CD4-positive, alpha-beta T cell treated with Interleukin-21 for 1 hour (primary cell): Measurements from ENCODE around the gene TLE1.
"Not testable (repeated sequence)": the region's sequence is repeated elsewhere in the genome, so short reads cannot be mapped to it uniquely, and the experiment has no call there.

Source experiments
- DNase-seq: peaks from one replicate; pipeline ENCODE4 v3.0.0-alpha.2; 2020

The TLE1 gene

DNA sequence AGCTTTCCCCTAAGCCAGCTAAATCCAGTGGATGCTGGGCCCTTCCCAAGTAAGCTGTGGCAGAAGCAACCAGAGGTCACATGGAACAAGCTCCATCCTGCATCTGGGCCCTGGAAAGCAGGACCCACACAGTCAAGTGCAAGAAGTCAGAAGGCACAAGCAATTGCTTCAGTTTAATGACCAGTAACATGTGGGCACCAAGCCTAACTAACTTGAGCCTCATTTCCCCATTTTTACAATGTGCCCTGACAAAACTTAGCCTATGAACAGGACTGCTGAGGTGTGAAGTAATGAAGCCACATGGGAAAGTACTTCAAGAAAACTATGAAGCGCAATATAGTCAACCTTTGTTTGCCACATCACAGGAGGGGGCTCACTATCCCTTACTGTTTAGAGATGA, 90.5 kb downstream of the TLE1 start:
- no peak for DNase-seq

DNA sequence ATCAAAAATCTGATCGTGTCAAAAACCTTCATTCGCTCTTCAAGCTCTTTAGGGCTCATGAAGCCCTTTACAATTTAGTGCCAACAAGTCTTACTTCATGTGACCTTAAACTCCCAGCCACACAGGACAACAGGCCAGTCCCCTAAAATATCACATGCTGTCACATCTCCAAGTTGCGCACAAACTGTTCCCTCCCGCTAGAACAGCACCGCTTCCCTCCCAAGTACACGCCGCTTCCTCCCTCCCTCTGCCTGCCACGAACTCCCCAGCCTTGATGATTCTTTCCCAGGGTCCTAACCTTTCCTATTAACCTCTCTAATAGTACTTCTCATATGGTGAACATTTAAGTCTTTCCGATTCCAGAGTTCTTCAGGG, 91.2 kb downstream of the TLE1 start:
- DNase-seq: no peak

DNA sequence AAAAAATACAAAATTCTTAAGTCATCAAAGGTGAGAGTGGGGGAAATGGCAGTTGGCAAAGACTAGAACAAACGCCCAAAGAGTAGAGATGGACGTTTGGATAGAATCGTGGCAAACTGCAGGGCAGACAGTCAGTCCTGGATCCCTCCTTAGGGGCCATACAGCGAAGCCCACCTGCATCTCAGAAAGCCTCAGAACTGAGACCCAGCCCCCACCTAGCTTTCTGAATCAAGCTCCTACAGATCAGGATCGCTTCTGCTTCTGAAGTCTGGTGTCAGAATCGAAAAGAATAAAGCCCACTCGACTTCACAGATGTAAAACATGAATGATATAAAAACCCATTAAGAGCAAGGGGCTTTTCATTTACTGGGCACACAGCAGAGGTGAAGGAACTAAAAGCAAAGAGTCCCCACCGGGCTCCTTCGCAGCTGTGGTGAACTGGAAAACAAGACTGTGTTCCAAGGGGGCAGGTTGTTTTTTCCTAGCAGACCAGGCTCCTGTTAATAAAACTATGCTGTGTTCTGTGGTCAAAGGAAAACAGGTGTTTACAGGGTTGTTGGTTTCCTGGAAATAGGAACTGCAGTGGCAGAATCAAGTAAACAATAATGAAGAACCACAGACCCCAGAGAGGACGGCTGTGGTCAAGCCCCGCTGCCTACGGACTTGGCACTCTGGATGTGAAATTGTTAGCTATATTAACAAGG, 91.8 kb downstream of the TLE1 start:
- DNase-seq: no peak

DNA sequence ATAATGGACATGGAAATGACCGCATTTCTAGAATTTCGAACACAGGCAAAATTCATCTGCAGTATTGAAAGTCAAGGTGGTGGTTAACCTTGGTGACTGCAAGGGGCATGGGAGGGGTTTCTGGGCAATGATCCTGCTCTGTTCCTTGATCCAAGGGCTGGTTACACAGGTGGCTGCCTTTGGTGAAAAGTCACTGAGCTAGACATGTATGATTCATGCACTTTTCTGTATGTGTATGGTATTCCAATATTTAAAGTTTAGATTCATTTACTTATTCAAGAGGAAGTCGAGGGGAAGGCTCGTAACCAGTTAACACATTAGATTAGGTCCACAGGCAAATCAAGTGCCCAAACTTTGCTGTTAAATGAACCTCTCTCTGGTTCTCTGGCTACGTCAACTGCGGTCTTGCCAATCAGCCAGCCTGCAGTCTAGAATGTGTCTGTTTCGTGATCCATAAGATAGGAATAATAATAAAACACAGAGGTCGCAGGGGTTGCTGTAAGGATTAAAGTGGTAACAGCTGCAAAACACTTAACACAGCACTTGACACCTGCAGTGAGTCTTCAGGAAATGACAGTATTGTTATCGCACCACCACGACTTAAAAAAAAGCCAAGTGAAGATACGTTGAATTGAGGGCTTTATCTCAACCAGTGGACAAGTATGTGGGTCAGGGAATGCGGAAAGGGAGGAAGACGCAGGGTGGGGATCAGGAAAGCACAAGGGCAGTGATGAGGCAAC, 92.5 kb downstream of the TLE1 start:
- no peak for DNase-seq

DNA sequence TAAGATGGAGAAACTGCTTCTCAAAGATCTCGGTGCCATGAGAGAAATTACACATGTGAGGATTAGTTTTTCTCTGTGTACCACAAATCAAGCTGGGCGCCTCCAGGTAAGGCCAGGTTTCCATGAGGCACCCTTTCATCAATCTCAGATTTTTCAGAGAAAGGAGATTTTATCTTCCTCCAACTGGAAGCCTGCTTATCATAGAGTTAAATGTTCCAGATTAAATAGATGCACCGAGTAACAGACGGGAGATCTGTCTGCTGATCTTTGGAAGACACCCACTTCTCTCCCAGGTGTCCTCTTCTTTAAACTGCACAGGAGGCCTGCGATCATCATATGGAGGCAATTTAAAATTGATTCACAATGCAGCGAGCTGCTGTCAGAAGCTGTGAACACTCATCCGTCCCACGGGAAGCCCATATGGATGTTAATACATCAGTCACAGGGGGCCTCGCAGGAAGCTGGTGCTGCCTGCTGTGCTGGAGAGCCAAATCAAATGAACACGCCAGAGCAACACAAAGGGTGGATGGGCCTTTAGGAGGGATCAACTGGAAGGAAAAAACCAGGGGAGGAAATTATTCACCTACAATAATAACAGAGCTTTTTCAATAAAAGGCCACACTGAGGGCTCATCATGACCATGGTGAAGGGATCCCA, 93.3 kb downstream of the TLE1 start:
- DNase-seq: no peak

DNA sequence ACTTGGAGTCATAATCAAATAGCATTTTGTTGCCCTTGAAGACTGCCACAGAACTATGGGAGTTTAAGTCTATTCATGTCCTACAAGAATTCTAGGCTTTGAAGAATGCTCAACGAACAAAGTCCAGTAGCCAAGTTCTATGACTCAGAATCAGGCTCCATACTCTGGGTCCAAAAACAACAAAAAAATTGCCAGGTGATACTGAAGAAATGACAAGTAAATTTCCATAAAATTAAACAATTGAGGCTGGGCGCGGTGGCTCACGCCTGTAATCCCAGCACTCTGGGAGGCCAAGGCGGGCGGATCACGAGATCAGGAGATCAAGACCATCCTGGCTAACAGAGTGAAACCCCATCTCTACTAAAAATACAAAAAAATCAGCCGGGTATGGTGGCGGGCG, 94.1 kb downstream of the TLE1 start:
- not testable (repeated sequence) for DNase-seq

DNA sequence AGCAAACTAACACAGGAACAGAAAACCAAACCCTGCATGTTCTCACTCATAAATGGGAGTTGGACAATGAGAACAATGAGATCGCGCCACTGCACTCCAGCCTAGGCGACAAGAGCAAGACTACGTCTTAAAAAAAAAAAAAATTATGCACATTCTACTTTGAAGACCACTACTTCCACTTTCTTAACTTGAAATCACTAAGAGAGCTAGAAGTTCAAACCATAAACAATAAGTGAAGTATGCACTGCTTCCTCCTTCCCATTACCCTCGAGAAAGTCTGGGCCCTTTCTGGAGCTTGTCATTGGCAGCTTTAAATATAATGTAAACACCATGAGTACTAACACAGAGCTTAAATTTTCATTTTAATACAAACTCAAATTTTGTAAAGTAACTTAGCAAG, 94.9 kb downstream of the TLE1 start:
- DNase-seq: no peak

DNA sequence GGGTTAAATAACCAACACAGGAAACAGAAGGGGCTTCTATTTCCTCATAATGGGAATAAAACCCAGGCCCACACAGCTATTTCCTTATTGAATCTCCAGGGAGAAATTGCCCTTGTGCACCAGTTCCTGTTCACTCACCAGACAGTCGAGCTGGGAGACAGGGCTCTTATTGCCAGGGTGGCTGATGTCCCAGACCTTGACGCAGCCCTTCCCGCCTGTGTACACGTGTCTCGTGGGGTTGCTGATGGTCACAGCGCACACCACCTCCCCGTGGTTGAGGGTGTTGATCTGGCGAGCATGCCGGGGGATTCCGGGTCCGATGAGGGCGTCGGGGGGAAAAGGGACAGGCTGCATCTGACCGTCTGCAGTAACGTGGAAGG, 96.5 kb downstream of the TLE1 start:
- DNase-seq: no peak

DNA sequence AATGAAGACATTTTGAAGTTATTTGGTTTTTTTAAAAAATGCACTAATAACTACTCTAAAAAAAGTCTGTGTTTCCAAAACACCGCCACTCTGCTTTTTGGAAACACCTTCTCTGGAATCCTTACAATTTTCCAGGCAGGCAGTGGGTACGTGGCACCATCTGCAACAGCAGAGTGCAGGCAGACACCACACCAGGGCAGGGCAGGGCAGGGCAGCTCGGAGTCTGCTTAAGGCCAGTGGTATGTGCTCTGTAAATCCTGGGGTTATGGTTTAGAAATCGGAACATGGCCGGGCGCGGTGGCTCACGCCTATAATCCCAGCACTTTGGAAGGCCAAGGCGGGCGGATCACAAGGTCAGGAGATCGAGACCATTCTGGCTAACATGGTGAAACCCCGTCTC, 97.6 kb downstream of the TLE1 start:
- DNase-seq: no peak

DNA sequence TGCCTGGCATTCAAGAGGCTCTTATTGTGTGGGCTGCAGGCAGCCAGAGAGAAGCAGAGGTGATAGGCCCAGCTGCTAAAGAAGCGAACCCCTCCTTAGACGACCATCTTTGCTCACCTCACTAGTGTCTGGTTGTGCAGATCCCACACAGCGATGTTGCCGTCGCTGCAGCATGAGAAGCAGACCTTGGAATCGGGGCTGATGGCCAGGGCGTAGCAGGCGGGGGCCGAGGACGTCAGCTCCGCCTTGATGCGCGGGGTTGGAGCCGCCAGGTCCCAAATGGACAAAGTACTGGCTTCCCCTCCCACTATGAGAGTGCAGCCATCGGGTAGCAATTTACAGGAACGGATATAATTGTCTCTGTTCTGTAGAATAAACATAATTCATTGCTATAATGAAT, 98.7 kb downstream of the TLE1 start:
- no peak for DNase-seq

DNA sequence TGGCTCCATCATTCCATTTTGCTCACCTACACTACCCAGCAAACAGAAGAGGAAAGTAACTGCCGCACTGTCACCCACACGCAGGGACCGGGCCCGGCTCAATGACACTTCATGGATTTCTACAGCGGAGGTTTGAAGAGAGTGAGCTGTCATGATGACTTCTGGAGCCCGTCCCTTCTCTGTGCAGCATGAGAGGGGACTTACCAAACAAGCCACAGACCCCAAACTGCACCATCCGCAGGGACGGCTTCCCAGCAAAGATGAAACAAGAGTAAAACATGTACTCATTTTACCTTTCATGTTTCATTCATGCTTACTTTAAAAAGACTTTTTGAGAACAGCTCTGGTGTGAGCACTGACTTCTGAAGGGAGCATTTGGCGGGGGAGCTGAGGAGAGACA, 99.5 kb downstream of the TLE1 start:
- no peak for DNase-seq

DNA sequence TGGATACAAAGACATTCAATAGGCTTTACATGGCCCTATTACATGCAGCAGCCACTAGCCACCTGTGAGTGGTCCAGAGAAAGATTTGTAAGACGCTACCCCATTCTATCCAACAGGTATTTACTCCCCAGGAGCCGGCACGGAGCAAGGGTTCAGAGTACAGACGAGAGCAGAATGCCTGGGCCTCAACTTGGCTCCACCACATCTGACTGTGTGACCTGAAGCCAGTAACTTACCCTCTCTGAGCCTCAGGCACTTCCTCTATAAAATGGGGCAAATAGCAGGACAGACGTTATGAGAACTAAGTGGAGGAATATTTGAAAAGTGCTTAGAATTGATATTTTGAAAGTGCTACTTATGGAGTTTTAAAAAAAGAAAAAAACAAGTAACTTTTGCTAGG, 100.0 kb downstream of the TLE1 start:
- no peak for DNase-seq

DNA sequence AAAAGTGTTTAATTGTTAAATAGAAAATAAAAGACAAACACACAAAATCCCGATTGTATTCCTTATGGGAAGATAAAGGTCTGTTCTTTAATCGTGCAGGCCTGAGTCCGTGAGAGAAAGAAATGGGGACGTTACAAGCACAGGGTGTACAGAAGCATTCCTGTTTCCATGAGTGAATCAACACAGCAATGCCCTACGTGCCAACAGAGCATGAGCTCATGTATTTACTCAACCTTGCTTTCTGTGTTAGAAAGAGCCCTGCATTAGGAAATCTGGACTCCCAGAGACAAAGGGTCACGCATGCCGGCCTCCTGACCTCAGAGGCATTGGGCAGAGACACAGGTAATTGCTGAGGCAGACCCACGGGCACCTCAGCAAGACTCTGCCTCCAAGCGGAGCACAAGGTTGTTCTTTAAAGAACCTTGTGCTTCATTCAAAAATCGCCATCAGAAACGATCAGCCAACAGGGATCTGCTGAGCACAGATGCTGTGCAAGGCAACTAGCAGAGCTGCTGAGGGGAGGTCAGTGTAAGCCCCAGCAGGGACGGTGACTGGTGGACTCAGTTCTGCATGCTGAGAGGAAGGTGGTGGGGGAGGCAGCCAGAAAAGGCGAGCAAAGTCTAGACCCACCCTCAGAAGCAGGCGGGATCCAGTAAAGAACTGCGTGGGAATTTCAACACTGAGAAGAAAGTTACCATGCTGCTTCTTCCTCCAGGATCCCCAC, 101.0 kb downstream of the TLE1 start:
- DNase-seq: no peak

DNA sequence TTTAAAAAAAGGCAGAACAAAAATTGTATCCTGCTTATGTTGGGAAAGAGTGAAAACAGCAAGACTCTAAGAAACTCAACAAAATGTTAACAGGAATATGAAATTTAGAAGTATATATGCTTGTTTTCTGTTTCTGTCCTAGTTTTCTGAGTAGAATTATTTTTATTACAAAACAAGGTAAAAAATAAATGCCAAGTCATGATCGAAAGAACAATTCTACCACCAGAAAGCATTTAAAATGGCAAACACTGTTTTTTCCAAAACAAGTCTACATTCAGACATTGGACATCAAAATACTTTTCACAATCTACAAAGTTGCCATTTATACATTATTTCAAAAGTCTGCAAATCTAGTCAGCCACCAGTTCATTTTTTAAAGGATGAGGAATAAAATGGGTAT, 102.6 kb downstream of the TLE1 start:
- DNase-seq: no peak

DNA sequence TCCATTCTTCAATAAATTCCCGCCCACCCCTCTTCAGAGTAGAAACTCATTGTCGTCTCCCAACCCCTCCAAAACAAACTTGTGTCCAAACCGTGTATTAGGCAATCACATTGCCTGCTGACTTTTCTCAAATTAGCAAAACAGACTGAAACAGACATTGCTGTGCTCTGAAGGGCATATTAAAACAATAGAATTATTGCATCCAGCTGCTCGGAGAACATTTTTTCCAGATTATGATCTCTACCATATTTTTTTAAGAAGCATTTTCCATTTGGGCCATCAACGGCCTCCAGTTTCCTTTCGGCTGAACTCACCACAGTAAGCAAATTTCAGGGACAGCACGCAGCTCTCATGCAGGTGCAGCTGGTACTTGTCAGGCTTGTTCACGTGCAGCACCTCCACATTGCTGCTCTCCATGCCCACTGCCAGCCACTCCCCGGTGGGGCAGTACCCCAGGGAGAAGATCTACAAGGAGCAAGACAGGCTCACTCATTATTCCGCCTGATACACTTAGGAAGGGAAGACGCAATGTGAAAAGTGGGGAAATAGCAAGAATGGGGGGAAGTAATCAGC, 104.1 kb downstream of the TLE1 start:
- no peak for DNase-seq

DNA sequence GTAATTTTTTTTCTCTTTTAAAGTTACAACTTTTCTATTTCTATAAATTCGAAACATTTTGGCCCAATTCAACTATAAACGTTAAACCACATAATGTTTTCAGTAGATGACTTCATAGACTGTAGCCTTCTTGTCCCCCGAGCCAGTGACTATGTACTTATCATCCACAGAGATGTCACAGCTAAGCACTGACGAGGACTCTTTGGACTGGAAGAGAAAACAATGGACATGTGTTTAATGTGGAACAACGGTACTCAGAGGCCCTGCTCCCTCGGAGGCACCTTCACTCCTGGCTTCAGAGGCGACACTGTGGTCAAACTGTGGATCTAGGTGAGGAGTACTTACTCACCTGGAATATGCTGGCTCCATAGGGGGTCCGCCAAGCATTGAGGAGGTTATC, 105.2 kb downstream of the TLE1 start:
- no peak for DNase-seq

DNA sequence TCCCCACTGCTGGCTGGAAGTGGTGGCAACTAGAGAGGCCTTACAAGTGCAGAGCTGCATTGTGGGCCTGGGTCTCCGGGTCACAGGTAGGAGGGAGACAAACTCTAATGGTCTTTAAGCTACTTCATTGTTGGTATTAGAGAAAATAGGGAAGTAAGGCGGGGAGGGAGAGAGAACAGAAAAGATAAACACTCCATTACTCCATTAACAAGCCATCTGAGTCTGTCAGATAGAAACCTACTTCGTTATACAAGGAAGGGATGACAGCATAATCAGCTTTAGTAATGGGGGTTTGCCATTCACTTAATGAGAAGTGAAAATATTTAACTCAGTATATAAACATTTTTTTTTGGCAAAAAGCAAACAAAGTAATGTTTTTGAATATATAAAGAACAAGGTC, 107.4 kb downstream of the TLE1 start:
- DNase-seq: no peak

DNA sequence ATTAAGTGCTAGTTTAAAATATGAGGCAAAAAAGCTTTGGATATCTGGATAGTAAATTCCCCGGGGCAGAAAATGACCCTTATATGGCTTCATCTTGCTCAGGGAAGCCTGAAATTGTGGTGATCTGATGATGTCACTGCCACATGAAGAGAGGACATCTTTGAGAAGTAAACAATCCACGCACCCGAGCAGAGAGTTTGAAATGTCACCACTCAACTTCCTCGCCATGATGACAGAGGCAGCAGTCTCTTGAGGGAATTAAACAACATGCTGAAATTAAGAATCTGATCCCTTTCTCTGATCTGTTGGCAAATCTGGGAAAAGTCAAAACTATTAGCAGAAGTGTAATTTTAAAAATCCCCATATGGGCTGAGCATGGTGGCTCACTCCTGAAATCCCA, 110.0 kb downstream of the TLE1 start:
- no peak for DNase-seq

DNA sequence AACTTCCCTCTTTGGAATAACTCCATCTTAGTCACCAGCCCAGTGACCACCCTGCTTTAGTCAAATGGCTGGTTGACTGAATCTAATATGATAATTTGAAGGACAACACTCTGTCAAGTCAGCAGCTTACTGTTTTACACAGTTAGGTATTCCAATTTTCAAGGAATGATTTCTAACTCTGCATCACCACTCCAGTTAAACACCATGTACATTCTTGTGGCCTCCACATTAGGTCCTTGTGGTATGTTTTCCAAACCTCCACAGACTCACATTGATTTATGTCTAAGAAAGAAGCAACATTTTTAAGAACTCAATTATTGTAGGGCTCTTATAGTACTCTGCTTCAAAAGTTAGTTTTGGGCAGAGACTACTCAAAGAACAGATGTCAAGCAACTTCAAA, 110.7 kb downstream of the TLE1 start:
- no peak for DNase-seq

DNA sequence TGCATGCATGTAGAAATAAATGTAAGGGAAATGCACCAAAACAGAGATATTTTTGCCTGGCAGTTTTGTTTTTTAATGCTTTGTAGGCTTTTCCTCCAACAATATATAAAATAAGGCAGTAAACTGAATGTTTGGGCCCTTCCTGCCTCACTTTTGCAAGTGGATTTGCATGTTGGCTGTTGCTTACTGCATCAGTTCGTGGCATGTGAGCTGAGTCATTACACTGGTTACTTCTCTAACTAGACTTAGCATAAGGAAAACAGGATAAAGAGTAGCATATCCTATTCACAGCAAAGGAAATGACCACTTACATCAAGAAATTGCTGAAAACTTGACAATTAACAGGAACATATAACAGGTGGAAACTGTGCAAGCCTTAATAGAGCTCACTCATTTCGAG, 113.4 kb downstream of the TLE1 start:
- no peak for DNase-seq

DNA sequence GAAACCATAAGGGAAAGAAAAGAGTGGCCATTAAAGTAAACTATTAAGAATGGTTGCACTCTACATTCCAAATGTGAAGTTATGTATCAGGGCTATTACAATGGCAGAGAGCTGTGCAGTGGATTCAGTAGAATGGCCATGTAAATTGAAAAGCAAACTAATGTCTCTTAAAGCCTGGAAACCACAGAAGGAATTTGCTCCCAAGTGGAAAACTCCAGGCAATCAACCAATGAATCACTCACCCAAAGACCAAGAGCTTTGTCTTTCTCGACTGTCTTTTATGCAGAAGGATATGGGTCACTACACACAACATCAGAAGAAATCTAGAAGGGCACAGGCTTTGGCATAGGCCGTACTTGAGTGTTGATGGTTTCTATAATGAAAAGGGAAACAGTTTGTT, 114.9 kb downstream of the TLE1 start:
- no peak for DNase-seq

DNA sequence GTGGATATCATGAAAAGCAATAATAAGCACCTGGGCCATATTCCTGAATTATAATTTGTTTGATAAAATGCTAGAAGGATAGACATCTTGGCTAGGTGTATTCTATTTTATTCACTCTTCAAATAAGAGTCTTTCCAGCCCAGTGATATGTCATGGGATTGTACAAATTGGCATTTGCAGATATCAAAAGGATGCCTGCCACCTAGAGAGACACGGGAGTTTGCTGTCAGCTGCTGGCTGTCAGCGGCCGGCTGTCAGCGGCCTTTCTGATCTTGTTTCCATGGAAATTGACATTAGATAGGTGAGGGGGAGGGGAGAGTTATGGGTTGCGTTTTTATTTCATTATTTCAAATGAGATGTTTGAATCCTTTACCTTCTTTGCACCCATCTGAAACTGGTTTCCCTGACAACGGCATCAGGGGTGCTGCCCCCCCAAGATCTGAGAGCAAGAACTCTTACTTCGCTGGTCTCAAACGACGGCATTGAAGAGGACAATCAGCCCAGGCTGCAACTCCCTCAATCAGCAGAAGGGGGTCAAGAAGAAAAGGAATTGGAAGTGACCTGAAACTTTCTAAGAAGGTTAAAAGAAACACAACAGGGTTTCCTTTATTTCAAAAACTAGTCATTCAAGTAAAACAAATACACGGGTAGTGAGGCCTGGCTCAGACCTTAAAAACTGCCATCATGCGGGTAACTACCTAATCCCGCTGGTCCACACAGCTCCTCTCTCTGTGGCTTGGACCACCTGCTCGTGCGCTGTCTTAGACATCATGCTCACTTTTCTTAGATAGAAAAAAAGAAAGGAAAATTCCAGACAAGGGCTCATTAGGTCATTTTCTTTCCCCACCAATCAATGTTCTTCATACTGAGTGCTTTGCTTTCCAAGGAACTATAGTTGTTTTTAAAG, 115.7 kb downstream of the TLE1 start:
- DNase-seq: no peak
